HG02623 (cell line): ENCODE measurements around the gene LARP4.
"Not testable (repeated sequence)": the region's sequence is repeated elsewhere in the genome, so short reads cannot be mapped to it uniquely, and the experiment has no call there.

ENCODE experiments used
- ATAC-seq: cut with Tn5 transposase; IDR thresholded peaks from one replicate; pipeline ENCODE4 v1.9.1; 2021; ENCODE audit warnings: moderate library complexity; ENCODE audit not compliant: unreplicated experiment

LARP4 gene

DNA sequence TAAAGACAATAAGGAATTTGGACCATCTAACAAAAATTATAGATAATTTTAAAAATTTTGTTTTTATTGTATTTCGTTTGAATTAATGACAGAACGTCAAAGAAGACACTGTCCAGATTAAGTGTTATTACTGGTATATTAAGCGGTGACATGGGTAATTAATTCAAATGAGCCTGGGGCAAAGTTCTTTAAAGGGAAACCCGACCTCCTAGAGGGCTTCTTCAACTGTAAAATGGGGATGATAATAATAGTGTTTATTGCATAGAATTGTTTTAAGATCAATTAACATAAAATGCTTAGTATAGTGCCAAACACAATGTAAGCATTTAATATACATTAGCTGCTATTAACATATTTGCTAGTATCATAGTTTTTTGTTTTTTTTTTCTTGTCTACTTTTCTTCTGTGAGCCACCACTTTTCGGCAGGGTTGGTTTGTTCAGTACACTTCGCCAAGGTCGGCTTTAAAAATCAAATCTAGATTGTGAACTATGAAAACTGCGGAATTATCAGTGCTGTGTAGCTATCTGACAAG lies 514 bp upstream of the LARP4 start:
- ATAC-seq: no peak

DNA sequence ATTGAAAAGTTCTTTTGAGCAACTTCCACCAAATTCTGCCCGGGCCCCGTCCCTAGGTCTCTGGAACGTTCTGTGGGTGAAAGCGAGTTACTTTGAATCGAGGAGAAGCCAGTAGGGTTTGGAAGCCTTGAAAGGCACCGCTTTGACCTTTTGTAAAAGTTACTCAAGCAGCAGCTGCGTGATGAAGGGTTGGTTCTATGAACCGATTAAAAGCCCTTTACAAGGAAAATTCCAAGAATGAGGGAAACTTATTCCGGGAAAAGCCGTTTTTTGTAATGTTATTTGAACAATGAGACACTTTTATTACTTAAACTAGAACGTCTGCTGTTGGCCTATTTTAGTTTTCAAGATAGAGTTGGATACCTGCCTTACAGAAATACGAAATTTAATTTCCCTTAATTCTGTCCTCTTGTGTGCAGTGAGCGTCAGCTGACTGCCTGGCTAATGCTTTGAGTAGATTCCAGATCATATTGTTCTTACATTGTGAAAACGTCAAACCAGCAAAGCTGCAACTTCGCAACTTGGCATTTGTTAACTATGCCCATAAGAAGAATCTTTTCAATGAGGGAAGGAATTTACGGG lies 906 bp downstream of the LARP4 start:
- ATAC-seq: no peak

DNA sequence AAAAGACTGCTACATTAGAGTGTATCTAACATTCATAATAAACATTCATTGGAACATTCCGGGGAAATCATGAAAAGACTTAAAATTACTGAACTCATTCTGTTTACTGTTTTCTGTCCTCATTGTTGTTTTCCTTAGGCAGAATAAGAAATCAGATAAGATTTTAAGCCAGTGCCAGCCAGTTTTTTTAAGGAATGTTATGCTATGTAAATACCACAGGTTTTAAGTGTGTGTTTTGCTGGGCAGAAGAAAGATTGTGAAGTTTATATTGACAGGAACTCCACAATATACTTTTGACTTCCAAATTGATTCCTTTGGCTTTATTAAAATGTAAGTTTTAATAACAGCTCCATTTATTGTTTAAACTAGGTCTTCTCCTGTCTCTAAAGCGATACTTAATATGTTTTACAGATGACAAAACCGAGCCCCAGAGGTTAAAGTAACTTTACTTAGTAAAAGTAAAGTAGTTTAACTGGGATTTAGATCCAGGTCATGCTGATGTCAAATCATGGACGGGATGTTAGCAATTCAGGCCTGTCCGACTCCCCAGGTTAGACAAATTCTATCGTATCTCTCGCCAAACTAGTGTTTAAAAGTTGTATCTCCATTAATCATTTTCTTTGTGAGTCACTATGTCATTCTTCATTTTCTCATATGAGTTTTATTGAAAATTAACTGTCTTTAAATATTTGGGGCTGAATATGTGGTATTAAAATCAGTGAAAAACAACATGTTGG lies 1.7 kb downstream of the LARP4 start:
- ATAC-seq: no peak

DNA sequence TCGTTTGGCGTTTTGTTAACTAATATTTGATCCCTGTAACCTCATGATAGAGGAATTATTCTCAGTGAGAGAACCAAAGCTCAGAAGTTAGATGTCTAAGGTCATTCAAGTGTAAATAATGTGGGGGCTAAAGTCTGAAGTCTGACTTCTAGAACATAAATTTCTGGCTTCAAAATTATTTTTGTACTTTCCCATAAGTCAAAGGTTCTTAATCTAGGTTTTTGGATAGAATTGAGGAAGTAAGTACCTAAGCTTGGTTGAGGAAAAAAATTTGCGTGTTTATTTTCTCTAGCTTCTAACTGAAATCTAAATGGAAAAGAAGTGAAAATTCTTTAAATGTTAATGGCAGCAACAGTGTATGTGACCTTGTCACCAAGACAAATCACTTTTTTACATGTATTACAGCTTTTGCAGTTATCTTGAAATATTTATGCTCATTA lies 2.3 kb downstream of the LARP4 start:
- ATAC-seq: no peak

DNA sequence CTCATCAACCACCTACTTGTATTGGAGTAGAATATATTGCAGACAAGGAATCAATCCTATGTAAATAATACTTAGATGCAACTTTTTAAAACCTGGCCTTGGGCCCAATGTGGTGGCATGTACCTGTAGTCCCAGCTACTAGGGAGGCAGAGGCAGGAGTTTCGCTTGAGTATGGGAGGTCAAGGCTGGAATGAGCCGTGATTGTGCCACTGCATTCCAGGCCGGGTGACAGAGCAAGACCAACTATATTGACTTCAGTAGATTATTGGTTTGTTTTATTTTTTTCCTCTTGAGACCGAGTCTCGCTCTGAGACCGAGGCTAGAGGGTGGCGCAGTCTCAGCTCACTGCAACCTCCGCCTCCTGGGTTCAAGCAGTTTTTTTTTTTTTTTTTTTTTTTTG lies 3.6 kb downstream of the LARP4 start:
- no peak for ATAC-seq

DNA sequence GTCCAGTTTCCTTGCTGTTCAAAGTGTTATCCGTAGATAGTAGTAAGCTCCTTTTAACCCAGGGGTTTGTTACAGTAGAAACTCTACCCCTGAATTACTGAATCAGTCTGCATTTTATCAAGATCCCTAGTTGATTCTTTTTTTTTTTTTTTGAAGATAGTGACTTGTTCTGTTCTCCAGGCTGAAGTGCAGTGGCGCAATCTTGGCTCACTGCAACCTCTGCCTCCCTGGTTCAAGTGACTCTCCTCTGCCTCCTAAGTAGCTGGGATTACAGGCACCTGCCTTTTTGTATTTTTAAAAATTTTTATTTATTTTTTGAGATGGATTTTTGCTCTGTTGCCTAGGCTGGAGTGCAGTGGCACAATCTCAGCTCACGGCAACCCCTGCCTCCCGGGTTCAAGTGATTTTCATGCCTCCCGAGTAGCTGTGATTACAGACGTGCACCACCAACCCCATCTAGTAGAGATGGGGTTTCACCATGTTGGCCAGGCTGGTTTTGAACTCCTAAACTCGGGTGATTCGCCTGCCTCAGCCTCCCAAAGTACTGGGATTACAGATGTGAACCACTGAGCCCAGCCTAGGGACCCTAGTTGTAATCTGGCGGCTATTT lies 10.5 kb downstream of the LARP4 start:
- no peak for ATAC-seq

DNA sequence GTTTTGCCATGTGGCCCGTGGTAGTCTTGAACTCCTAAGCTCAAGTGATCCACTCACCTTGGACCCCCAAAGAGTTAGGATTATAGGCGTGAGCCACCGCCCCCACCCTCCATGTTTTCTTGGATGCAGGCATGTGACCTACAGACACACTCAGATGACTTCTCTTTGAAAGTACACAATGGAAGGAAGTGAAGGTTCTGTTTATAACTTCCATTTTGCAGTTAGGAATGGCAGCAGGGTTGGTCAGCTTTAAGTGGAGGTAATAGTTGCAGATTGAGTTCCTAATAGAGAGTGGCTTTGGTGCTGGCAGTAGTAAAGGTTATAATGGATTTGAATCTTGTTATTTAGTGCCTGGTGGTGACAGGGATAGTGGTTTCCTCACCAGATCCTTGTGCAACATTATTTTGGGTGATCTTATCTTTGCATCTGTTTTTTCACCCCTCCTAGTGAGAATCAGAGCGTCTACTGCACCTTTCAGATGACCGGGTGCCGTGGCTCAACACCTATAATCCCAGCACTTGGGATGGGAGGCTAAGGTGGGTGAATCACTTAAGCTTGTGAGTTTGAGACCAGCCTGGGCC lies 15.3 kb downstream of the LARP4 start:
- ATAC-seq: no peak

DNA sequence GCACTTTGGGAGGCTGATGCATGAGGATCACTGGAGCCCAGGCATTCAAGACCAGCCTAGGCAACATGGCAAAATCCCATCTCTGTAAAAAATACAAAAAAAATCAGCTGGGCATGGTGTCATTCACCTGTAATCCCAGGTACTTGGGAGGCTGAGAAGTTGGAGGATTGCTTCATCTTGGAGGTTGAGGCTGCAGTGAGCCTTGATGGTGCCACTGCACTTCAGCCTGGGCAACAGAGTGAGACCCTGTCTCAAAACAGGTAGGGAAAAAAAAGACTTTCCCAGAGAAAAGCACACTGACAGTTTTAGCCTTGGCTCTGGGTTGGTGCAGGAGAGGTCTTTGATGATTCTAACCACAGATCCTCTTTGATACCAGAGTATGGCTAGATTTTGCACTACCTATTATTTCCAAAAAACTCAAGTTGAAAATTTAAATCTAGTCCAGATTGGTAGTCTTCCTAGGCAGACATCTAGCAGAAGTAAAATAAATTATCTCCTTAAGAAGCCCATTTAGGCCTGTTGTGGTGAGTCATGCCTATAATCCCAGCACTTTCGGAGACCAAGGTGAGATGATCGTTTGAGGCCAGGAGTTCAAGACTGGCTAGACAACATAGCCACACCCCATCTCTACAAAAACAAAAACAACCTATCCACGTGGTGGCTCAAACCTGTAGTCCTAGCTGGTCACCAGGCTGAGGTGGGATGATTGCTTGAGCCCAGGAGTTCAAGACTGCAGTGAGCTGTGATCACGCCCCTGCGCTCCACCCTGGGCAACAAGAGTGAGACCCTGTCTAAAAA lies 18.6 kb downstream of the LARP4 start:
- no peak for ATAC-seq

DNA sequence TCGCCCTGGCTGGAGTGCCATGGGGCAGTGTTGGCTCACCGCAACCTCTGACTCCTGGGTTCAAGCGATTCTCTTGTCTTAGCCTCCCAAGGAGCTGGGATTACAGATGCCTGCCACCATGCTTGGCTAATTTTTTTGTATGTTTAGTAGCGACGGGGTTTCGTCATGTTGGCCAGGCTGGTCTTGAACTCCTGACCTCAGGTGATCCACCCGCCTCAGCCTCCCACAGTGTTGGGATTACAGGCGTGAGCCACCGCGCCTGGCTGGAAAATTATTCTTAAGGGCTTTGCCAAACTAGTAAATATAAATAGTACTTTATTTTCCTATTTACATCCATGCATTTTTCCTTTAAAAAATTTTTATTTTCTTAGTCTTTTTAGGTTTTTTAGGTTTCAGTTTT lies 22.2 kb downstream of the LARP4 start:
- not testable (repeated sequence) for ATAC-seq

DNA sequence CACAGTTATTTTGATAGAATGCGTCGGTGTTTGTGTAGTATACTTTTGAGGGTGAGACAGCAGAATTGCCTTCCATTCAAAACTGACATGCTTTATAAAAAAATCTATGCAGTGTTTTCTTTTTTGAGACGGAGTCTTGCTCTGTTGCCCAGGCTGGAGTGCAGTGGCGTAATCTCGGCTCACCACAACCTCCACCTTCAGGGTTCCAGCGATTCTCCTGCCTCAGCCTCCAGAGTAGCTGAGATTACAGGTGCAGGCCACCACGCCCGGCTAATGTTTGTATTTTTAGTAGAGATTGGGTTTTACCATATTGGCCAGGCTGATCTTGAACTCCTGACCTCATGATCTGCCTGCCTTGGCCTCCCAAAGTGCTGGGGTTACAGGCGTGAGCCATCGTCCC lies 22.7 kb downstream of the LARP4 start:
- ATAC-seq: not testable (repeated sequence)

DNA sequence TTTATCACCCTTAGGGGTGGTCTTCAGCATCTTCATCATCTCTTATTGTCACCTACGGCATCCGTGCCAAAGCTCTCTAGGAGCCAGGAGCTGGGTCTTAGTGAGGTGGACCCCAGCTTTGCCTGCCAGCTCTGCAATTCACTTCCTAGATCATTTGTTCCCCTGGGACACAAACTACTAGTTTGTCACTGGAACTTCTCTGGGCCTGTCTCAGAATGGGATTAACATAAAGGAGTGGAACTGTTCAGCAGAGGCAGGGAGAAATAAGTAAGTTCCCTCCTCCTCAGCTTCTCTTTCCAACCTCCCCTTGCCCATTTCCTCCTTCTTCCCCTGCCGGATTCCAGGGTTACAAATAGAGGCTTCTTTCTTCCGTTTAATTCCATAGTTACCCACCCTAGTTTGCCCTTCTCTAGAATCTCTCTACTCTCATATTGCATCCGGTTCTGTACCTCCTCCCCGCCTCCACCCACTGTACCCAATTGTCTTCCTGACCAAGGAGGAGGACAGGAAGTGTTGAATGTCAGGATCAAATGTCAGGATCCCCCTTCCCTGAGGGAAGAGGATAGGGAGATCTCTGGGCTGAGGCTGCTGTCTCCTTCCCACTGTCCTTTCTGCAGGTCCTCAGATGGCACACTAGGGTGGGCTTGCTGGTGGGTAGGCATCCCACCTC lies 25.0 kb downstream of the LARP4 start:
- ATAC-seq: no peak

DNA sequence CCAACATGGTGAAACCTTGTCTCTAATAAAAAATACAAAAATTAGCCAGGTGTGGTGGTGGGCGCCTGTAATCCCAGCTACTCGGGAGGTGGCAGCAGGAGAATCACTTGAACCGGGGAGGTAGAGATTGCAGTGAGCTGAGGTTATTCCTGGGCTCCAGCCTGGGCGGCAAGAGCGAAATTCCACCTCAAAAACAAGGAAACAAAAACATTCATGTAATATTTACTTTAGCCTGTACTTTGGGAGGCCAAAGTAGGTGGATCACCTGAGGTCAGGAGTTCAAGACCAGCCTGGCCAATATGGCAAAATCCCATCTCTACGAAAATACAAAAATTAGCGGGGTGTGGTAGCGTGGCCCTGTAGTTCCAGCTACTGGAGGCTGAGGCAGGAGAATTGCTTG lies 31.0 kb downstream of the LARP4 start:
- not testable (repeated sequence) for ATAC-seq

DNA sequence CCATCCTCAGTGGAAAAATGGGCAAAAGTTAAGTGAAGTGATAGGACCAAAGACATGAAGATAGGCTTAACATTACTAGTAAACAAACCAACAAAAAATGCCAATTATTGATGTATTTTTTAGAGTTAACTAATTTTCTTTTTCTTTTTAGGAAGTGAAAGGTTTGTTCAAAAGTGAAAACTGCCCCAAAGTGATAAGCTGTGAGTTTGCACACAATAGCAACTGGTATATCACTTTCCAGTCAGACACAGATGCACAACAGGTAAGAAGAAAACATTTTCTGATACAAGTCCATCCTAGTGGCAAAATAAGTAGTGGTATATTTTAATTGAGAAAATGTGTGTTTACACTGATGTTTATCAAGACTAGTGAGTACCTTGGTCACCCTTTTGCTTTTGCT lies 39.6 kb downstream of the LARP4 start:
- no peak for ATAC-seq

DNA sequence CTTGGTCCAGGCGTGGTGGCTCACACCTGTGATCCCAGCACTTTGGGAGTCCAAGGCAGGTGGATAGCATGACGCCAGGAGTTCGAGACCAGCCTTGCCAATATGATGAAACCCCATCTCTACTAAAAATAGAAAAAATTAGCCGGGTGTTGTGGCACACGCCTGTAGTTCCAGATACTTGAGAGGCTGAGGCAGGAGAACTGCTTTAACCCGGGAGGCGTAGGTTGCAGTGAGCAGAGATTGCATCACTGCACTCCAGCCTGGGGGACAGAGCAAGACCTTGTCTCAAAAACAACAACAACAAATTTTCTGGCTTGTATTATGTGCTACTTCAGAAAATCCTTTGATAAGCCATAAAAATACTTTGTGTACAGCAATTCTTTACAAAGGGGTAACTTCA lies 41.1 kb downstream of the LARP4 start:
- ATAC-seq: no peak

DNA sequence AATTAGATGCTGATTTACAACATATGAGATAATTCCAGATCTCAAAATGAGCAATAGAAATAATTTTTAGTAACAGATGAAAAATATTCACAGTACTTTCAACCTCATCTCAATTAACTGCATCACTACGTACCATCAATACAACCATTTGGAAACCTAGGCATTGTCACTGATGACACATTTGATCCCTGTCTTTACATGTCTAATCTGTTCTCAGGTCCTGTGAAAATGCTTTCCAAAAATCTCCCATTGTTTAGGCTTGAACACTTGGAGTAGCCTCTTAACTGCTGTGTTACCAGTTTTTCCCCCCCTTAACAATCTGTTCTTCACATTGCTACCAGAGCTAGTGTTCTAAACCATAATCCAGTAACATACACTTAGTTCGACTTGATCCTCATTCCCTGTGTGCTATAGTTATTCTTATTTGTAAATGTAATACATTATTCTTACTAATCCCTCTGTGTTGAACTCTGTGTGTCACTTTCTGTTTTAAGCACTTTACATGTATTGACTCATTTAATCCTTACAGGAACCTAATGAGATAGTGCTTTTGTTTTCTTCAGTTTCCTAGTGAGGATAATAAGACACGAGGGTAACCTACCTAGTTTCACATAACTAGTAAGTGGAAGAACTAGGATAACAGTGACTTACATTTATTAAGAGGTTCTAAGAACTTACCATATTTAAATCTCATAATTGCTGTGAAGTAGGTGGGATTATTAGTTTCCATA lies 41.7 kb downstream of the LARP4 start:
- ATAC-seq: no peak

DNA sequence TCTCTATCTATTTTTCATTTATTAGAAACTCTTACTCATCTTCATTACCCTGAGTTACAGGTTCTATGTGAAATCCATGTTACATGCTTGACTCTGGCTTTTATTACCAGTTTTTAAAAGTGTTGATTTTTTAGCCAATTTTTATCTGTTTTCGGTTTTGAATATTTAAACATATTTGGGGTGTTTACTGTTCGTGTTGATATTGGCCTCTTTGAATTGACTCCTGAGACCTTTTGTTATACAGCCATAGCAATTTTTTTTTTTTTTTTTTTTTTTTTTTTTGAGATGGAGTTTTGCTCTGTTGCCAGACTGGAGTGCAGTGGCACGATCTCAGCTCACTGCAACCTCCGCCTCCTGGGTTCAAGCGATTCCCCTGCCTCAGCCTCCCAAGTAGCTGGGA lies 49.0 kb downstream of the LARP4 start:
- not testable (repeated sequence) for ATAC-seq

DNA sequence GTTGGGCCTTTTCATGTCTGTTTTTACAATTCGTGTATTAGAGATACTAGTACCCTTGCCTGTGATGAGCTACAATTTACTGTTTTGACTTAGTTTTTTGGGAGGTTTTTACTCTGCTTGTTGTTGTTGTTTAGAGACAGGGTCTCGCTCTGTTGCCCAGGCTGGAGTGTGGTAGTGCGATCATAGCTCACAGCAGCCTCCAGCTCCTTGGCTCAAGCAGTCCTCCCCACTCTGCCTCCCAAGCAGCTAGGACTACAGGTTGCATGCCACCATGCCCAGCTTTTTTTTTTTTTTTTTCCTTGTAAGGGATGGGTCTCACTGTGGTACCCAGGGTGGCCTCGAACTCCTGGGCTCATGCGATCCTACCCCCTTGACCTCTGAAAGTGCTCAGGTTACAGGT lies 52.1 kb downstream of the LARP4 start:
- ATAC-seq: no peak

DNA sequence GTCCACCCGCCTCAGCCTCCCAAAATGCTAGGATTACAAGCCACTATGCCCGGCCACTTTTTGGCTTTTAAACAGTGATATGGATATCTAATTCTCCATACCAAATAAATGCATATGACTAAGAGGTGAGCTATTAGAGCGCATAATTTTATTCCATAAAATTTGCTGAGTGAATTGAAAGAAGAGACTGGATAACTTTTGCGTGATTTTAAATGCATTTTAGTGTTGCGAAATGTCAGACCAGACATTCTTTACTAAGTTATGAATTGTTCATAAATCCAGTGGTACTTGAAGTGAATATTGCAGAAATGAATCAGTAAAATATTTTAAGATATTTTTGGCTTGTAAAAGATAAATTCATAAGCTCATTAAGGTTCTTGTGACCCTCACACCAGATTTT lies 53.2 kb downstream of the LARP4 start:
- ATAC-seq: no peak

DNA sequence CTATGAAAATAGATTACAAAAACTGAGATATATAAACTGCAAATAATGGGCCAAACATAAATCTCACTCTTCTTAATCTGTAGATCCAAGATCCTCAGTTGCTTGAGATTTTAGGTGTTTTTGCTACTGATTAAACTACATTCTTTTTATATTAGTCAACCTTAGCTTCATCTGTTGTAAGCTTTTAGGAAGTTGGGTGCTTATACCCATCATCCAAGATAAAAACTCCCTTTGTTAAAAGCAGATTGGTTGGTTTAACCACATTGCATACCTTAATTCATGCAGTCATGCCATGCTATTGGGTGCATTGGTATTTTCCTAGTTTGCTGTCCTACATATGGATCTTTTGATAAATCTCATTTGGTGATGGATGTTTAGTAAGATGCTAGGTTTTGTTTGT lies 57.9 kb downstream of the LARP4 start:
- ATAC-seq: no peak

DNA sequence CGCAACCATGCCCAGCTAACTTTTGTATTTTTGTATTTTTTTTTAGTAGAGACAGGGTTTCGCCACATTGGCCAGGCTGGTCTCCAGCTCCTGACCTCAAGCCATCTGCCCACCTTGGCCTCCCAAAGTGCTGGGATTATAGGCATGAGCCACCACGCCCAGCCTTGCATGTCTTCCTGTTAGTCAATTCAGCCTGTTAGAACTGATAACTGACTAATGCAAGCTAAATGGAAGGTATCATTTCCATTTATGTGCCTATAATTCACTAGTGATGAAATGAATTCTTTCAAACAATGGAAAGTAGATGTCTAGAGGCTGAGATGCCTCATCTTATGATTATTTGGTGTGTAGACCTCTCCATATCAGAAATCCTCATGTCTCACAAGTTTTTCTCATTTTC lies 66.8 kb downstream of the LARP4 start:
- no peak for ATAC-seq
